Loucy (cell line): ENCODE measurements around the gene IGSF22.

Experiments used
- EZH2phosphoT487 ChIP-seq: fragments of 200-600 bp; IDR thresholded peaks from 2 replicates; pipeline ENCODE4 v1.6.1; 2018; ENCODE audit warnings: antibody characterized with exemption, mild to moderate bottlenecking, moderate library complexity, borderline replicate concordance
- TF ChIP-seq, protein P1 (sequence below): fragments of 200-600 bp; sonication (generic); conservative IDR thresholded peaks from 2 replicates; pipeline ENCODE4 v1.5.1; 2014; ENCODE audit warnings: mild to moderate bottlenecking, antibody characterized with exemption, low read length

DNA sequence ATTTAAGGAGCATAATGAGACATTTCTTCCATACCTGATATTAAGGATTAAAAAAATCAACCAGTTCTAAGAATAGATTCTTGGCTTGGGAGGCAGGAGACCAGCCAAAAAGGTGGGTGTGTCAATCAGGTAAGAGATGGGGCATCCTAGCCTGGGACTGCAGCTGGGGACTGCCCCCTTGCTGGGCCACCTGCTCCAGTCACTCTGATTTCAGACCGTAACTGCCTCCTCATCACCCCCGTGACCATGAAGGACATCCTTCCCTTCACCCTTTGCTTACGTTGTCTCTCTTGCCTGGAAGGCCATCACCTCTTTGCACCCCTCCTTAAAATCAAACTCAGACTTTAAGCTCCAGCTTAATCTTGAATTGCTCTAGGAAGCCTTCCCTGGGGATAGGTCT, 47.7 kb upstream of the IGSF22 start:
- TF ChIP-seq, protein P1, sequence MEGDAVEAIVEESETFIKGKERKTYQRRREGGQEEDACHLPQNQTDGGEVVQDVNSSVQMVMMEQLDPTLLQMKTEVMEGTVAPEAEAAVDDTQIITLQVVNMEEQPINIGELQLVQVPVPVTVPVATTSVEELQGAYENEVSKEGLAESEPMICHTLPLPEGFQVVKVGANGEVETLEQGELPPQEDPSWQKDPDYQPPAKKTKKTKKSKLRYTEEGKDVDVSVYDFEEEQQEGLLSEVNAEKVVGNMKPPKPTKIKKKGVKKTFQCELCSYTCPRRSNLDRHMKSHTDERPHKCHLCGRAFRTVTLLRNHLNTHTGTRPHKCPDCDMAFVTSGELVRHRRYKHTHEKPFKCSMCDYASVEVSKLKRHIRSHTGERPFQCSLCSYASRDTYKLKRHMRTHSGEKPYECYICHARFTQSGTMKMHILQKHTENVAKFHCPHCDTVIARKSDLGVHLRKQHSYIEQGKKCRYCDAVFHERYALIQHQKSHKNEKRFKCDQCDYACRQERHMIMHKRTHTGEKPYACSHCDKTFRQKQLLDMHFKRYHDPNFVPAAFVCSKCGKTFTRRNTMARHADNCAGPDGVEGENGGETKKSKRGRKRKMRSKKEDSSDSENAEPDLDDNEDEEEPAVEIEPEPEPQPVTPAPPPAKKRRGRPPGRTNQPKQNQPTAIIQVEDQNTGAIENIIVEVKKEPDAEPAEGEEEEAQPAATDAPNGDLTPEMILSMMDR: no peak
- TF ChIP-seq EZH2phosphoT487: no peak
